Activated effector memory CD4-positive, alpha-beta T cell treated with anti-CD3 and anti-CD28 coated beads, Interleukin-2, amount 50 U/mL, for 16 hours (primary cell): ENCODE measurements around the gene C10orf105.
A peak's percentile ranks its signal among the peaks of the same experiment; 100 is the strongest.

Experiments
- DNase-seq: peaks from one replicate; pipeline ENCODE4 v3.0.0-alpha.2; 2020

The C10orf105 gene

GRCh38 chr10:71714592-71714991, 5.0 kb downstream of the C10orf105 start:
- no peak for DNase-seq

- no peak for DNase-seq
Measured at GRCh38 chr10:71714031-71714410, 5.6 kb downstream of the C10orf105 start.

GRCh38 chr10:71713135-71714030, 6.2 kb downstream of the C10orf105 start:
- peak; percentile 76 for DNase-seq

- no peak for DNase-seq
Measured at GRCh38 chr10:71712572-71713134, 6.9 kb downstream of the C10orf105 start.

DNA sequence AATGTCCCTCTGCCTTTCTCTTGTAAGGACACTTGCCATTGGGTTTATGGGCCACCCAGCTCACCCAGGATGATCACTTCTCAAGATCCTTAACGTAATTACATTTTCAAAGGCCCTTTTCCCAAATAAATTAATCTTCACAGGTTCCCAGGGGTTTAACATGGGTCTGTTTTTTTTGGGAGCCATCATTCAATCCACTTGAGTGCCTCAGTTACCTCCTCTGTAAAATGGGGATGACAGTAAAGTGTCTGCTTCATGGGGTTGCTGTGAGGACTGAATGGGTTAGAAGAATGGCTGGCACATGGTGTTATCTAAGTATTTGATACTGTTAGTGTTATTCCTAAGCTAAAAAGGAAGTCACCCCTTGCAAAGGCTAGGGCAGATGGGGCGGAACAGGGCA, 7.4 kb downstream of the C10orf105 start:
- DNase-seq: no peak

DNA sequence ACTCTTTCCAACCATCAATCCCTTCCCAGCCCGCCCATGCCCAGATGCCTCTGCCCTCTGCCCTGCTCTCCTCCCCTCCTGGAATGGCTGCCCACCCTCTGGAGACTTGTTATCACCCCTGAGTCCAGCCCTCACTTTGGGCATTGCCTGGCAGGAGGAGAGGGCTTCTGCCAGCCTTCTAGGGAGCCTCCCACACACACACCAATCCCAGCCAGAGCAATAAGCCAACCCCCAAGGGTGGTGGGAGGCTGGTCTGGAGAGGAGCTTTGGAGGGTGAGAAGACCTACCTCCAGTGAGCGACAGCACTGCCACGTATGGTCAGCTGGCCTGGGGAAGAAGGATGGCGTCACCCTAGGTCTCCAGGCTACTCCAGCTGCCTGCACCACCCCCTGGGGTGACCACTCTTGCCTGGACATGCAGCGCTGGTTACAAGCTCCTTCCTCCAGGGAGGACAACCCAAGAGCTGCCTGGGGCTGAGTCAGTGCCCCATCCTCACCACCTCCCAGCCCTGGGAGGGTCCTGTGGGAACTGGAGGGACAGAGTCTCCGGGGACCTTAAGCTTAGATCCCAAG, 8.4 kb downstream of the C10orf105 start:
- DNase-seq: no peak

GRCh38 chr10:71710519-71710918, 9.1 kb downstream of the C10orf105 start:
- no peak for DNase-seq

DNA sequence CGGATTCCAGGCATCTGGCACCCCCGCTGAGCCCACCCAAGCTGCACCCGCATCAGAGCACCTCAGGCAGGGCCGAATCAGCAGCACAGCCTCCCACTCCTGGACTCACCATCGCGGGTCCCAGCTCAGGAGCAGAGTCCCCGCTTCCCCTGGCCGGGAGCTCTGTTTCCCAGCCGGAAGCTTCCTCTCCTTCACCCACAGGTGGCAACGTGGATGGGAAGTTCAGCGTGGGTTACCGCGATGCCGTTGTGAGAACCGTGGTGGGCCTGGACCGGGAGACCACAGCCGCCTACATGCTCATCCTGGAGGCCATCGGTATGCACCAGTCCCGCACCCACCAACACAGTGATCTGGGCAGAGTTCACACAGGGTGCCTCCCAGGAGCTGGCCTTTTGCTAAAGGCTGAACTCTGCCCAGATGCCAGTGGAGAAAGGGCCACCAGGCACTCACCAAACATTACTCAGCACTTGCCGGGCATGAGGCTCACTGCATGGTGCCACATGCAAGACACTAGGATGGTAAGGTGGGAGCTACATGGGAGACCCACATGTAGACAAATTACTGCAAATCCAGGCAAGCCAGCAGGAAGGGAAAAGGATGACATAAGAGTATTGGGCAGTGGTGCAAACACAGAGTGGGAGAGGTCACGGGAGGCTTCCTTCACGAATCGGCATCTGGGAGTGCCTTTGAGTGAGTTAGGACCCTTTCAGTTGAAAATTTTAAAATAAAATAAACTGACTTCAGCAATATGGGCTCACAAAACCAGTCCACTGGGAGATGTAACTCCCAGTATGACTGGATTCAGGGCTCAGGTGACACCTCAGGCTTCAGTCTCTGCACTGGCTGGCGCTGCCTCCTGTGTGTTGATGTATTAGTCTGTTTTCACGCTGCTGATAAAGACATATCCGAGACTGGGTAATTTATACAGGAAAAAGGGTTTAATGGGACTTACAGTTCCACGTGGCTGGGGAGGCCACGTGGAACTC, 10.4 kb downstream of the C10orf105 start:
- no peak for DNase-seq

- DNase-seq: peak; percentile 87
Measured at GRCh38 chr10:71708301-71708703, 11.3 kb downstream of the C10orf105 start.

DNA sequence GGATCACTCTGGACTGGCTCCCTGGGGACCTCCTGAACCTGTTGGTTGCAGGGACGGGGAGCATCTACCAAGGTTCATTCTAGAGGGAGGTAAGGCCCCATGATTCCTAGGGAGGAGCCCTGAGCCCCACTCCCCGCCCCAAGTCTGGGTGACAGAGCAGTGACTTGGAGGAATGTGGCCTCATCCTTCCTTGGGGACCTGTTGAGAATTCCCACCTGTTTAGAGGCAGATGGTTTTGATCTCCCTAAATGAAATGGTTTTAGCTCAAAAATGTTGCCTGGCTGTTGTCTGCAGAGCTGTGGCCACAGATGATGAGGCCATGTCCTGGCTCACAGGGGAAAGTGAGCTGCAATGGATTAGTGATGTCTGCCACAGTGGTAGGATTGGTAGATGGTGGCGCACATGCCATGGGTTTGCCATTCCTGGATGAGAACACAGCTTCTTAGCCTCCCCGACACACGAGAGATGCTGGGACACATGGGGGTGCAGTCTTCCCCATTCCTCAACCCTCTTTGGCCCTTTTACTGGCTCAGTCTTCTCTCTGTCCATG, 12.3 kb downstream of the C10orf105 start:
- DNase-seq: no peak

DNA sequence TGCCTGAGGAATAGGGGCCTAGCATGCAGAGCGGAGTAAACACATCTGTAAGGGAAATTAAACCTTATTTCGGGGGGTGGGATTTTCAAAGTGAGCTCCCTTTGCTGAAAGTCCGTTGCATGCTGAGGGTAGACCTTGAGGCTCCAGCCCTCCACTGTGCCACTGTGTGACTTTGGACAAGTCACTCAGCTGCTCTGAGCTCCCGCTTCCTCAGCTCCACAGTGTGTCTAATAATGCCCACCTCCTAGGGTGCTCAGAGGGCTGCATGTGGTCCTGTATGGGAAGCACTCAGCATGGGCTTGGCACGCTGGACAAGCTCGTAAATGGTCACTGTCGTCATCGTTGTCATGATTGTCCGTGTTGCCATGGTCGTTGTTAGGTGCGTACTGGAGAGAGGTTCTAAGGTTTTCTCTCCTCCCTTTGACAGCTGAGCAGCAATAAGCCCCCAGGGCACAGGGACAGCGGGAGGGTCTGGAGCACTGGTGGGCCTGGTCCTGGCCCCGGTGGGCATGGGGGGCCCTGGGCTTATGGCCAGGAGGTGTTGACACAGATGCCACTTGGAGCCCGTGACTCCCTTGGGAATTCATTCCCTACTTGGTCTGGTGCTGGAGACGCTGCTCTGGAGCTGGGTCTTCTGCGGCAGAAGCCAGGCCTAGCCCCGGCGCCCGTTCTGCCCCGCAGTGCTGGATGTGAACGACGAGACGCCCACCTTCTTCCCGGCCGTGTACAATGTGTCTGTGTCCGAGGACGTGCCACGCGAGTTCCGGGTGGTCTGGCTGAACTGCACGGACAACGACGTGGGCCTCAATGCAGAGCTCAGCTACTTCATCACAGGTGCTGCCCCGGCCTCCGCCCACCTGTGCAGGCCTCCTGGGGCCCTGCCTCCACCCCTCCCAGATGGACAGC, 13.1 kb downstream of the C10orf105 start:
- no peak for DNase-seq

GRCh38 chr10:71705582-71705981, 14.0 kb downstream of the C10orf105 start:
- DNase-seq: no peak

DNA sequence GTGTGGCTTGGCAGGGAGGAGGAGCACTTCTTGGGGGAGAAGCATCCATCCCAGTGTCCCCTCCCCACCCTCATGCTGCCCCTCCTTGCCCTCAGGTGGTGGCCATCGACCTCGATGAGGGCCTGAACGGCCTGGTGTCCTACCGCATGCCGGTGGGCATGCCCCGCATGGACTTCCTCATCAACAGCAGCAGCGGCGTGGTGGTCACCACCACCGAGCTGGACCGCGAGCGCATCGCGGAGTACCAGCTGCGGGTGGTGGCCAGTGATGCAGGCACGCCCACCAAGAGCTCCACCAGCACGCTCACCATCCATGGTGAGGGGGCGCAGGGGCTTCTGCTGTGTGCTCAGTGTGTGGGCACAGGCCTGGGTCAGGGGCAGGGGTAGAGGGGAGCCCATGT, 14.8 kb downstream of the C10orf105 start:
- no peak for DNase-seq

DNA sequence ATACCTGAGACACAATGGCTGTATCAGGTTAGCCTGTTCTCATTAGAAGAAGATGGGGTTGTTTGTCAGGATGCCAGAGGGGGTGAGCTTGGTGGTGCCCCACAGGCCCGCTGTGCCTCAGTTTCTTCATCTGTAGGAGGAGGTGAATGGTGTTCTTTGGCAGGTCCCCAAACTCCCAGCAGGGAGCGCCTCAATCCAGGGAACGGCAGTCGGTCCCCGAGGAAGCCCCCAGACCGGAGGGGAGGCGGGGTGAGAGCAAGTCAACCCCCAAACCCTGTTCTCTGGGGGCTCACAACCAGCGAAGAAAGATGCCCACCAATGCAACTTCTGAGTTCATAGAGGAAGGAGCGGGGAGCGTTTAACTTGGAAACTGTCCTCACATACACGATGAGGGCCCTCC, 16.0 kb downstream of the C10orf105 start:
- no peak for DNase-seq

- DNase-seq: no peak
Measured at GRCh38 chr10:71701496-71702132, 18.0 kb downstream of the C10orf105 start.

DNA sequence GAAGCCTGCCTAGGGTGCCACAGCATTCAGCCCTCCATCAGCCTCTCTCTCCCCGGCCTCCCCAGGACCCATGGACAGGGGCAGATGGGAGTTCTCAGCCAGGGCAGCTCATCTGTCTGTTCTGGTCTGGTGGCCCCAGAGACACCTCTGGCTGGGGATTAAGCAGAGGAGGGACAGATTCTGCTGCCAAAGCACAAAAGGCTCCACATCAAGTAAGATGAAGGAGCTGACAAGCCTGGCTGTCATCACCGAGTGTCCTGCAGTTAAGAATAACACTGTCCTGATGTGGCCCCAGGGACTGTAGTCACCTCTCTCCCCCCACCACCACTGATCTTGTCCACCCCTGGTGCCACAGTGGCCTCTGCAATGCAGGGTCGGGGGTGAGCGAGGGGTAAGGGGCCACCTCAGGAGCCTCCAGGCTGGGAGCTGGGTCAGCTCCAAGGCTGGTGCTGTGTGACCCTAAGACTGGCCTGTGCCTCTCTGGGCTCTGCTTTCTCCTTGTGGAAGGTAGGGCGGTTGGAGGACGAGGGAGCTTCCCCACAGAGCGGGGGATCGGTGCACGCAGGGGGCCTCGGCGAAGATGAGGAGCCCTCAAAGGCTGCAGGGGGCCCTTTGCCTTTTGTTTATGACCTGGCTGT, 18.7 kb downstream of the C10orf105 start:
- no peak for DNase-seq

DNA sequence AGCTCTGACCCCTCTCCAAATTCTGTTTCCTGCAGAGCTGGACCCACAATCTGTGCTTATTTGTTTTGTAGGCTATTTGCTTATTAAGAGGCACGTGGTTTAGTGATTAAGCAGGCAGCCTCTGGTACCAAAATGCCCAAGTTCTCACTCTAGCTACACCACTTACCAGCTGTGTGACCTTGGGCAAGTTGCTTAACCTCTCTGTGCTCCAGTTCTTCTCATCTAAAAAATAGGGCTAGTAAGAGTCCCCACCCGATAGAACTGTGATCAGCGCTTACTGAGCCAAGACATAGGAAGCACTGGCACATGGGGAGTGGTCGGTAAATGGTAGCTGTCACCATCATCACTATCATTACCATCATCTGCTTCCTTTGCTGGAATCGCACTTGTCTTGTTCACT, 20.8 kb downstream of the C10orf105 start:
- DNase-seq: no peak

- peak; percentile 79 for DNase-seq
Measured at GRCh38 chr10:71697938-71698709, 21.5 kb downstream of the C10orf105 start.

DNA sequence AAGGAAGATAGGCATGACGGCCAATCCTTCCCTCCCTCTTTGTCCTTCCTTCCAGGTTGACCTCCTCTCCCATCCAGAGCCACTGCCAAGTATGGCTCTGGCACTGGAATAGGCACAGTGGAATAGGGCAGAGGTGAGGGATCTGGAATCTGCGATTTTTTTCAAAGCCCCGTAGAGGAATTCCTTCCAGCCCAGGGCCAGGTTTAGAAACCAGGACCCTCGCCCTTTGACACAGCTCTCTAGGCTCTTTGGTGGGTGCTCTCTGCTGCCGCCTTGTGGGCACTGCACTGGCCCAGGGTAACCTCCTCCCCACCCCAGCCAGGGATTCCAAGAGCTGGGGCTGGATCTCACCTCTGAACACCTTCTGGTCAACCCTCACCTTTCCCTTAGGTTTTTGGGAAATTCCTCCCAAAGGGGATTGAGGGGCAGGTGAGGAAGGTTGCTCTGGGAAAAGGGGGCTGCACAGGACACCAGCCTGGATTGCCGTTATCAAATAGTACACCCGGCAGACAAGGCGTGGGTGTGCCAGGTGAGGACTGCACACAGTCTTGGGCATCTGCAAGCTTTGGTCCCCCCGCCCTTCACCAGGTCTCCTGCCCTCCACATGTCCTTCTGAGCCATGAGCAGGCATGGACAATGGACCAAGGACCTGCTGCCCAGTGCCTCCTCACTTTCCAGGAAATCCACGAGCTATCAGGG, 22.8 kb downstream of the C10orf105 start:
- peak; percentile 88 for DNase-seq
